ENCODE data around the gene TMEM145. TPM values are rescaled to one million over a fixed set of nuclear protein-coding genes. Genes with fewer than 3 reads are reported as not detected.
A peak's percentile ranks its signal among the peaks of the same experiment; 100 is the strongest.
"Not testable (repeated sequence)": the region's sequence is repeated elsewhere in the genome, so short reads cannot be mapped to it uniquely, and the experiment has no call there.

Gene TMEM145
- total RNA-seq, 1 experiment from 2014 or later: 4.9 TPM

- peak overlapping the region; percentile 23 for H3K27ac ChIP-seq (ENCODE audit: low read depth, low read length, poor library complexity, severe bottlenecking)
- peaks cover 3% of the 10 kb centered on the region for H3K36me3 ChIP-seq (ENCODE audit: insufficient read depth, low read length, poor library complexity, severe bottlenecking)
- H3K9me3 ChIP-seq (ENCODE audit: low read depth, low read length, poor library complexity, severe bottlenecking): no peaks in the 10 kb centered on the region
- no peak overlapping the region for H3K4me3 ChIP-seq (ENCODE audit: low read depth, low read length, poor library complexity, severe bottlenecking)
- intact Hi-C loops (cut with micrococcal nuclease; ENCODE audit: unreplicated experiment): no loop called here
- no peaks in the 10 kb centered on the region for H3K4me1 ChIP-seq (ENCODE audit: insufficient read depth, low read length, poor library complexity, severe bottlenecking)
- POLR2A ChIA-PET (ENCODE audit: low non-redundant PET): no interaction called here
- H3K27me3 ChIP-seq (replicated peaks; ENCODE audit: insufficient read depth, low read depth, low read length, poor library complexity): no peaks in the 10 kb centered on the region
- BruUV-seq (replicated peaks): no TSS peak
- no peak for DNase-seq (ENCODE audit: low spot score)
- CTCF ChIA-PET: no interaction called here
- no peak for TF ChIP-seq EZH2 (IDR thresholded peaks at IDR 0.05; ENCODE audit: borderline replicate concordance, low read depth, low read length, poor library complexity, severe bottlenecking)
- TF ChIP-seq, protein P1, sequence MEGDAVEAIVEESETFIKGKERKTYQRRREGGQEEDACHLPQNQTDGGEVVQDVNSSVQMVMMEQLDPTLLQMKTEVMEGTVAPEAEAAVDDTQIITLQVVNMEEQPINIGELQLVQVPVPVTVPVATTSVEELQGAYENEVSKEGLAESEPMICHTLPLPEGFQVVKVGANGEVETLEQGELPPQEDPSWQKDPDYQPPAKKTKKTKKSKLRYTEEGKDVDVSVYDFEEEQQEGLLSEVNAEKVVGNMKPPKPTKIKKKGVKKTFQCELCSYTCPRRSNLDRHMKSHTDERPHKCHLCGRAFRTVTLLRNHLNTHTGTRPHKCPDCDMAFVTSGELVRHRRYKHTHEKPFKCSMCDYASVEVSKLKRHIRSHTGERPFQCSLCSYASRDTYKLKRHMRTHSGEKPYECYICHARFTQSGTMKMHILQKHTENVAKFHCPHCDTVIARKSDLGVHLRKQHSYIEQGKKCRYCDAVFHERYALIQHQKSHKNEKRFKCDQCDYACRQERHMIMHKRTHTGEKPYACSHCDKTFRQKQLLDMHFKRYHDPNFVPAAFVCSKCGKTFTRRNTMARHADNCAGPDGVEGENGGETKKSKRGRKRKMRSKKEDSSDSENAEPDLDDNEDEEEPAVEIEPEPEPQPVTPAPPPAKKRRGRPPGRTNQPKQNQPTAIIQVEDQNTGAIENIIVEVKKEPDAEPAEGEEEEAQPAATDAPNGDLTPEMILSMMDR (conservative IDR thresholded peaks at IDR 0.05; ENCODE audit: low read depth, low read length): no peak
These were observed 22.9 kb downstream of the TMEM145 start for GRCh38 chr19:42335971-42336370.

GRCh38 chr19:42339126-42339860 lies 26.2 kb downstream of the TMEM145 start:
- DNase-seq (ENCODE audit: low spot score); H3K36me3 ChIP-seq (ENCODE audit: insufficient read depth, low read length, poor library complexity, severe bottlenecking); BruUV-seq (replicated peaks); H3K27ac ChIP-seq (ENCODE audit: low read depth, low read length, poor library complexity, severe bottlenecking); H3K4me3 ChIP-seq (ENCODE audit: low read depth, low read length, poor library complexity, severe bottlenecking); H3K4me1 ChIP-seq (ENCODE audit: insufficient read depth, low read length, poor library complexity, severe bottlenecking); POLR2A ChIA-PET (ENCODE audit: low non-redundant PET); intact Hi-C loops (cut with micrococcal nuclease; ENCODE audit: unreplicated experiment); CTCF ChIA-PET; H3K27me3 ChIP-seq (replicated peaks; ENCODE audit: insufficient read depth, low read depth, low read length, poor library complexity); H3K9me3 ChIP-seq (ENCODE audit: low read depth, low read length, poor library complexity, severe bottlenecking): not testable (repeated sequence)

DNA sequence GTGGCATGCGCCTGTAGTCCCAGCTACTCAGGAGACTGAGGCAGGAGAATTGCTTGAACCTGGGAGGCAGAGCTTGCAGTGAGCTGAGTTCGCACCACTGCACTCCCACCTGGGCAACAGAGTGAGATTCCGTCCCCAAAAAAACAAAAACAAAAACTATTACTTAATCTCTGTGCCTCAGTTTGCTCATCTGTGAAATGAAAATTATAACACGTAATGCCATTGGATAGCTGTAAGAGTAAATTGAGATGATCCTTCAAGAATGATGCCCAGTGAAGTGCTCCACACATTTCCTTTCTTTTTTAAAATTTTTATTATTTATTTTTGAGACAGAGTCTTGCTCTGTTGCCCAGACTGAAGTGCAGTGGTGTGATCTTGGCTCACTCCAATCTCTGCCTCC lies 26.8 kb downstream of the TMEM145 start:
- CTCF ChIA-PET: interaction anchor here (0.6 kb wide), 1 partner anchor 44 kb away, joined by 14 read pairs; no protein-coding TSS in a partner anchor
- H3K4me3 ChIP-seq (ENCODE audit: low read depth, low read length, poor library complexity, severe bottlenecking); BruUV-seq (replicated peaks); H3K36me3 ChIP-seq (ENCODE audit: insufficient read depth, low read length, poor library complexity, severe bottlenecking); H3K27me3 ChIP-seq (replicated peaks; ENCODE audit: insufficient read depth, low read depth, low read length, poor library complexity); H3K4me1 ChIP-seq (ENCODE audit: insufficient read depth, low read length, poor library complexity, severe bottlenecking); H3K27ac ChIP-seq (ENCODE audit: low read depth, low read length, poor library complexity, severe bottlenecking); POLR2A ChIA-PET (ENCODE audit: low non-redundant PET); intact Hi-C loops (cut with micrococcal nuclease; ENCODE audit: unreplicated experiment); H3K9me3 ChIP-seq (ENCODE audit: low read depth, low read length, poor library complexity, severe bottlenecking); DNase-seq (ENCODE audit: low spot score): not testable (repeated sequence)

- intact Hi-C loops (cut with micrococcal nuclease; ENCODE audit: unreplicated experiment): no loop called here
- POLR2A ChIA-PET (ENCODE audit: low non-redundant PET): no interaction called here
- CTCF ChIA-PET: interaction anchor here (0.6 kb wide), 2 partner anchors 48 to 994 kb away, joined by 3 to 5 read pairs; no protein-coding TSS in a partner anchor
- Histone ChIP-seq H3K4me3 (ENCODE audit: low read depth, low read length, poor library complexity, severe bottlenecking) (no peak overlapping the region), H3K9me3 (ENCODE audit: low read depth, low read length, poor library complexity, severe bottlenecking) (no peaks in the 10 kb centered on the region), H3K27ac (ENCODE audit: low read depth, low read length, poor library complexity, severe bottlenecking) (no peak overlapping the region), H3K4me1 (ENCODE audit: insufficient read depth, low read length, poor library complexity, severe bottlenecking) (no peaks in the 10 kb centered on the region), H3K27me3 (replicated peaks; ENCODE audit: insufficient read depth, low read depth, low read length, poor library complexity) (no peaks in the 10 kb centered on the region), H3K36me3 (ENCODE audit: insufficient read depth, low read length, poor library complexity, severe bottlenecking) (peaks cover 5% of the 10 kb centered on the region)
- no TSS peak for BruUV-seq (replicated peaks)
- TF ChIP-seq, protein P1 (conservative IDR thresholded peaks at IDR 0.05; ENCODE audit: low read depth, low read length): peak; percentile 52
- no peak for TF ChIP-seq EZH2 (IDR thresholded peaks at IDR 0.05; ENCODE audit: borderline replicate concordance, low read depth, low read length, poor library complexity, severe bottlenecking)
- DNase-seq (ENCODE audit: low spot score): no peak
These were observed 30.4 kb downstream of the TMEM145 start for GRCh38 chr19:42343344-42344110.

Measured in A673 (cell line).